Measurements from ENCODE around the gene VASH1.
"Not testable (repeated sequence)": the region's sequence is repeated elsewhere in the genome, so short reads cannot be mapped to it uniquely, and the experiment has no call there.

Gene VASH1

GRCh38 chr14:76761136-76761959 lies at the start of gene VASH1:
Gene VASH1, plus strand, starts transcription at chr14:76761468. Its CDS starts 1,354 bp downstream, at chr14:76762822.
- no peak for DNase-seq

GRCh38 chr14:76713121-76713520 lies 48.1 kb upstream of the VASH1 start:
- DNase-seq: no peak

- no peak for DNase-seq
Measured at GRCh38 chr14:76714470-76714869, 46.8 kb upstream of the VASH1 start.

GRCh38 chr14:76715101-76715500 lies 46.2 kb upstream of the VASH1 start:
- no peak for DNase-seq

- DNase-seq: no peak
Measured at GRCh38 chr14:76715511-76716081, 45.7 kb upstream of the VASH1 start.

GRCh38 chr14:76716285-76716684 lies 45.0 kb upstream of the VASH1 start:
- DNase-seq: no peak

GRCh38 chr14:76717508-76718290 lies 43.6 kb upstream of the VASH1 start:
- DNase-seq: no peak

- no peak for DNase-seq
Measured at GRCh38 chr14:76718306-76719040, 42.8 kb upstream of the VASH1 start.

- no peak for DNase-seq
Measured at GRCh38 chr14:76719666-76720065, 41.6 kb upstream of the VASH1 start.

GRCh38 chr14:76720382-76720813 lies 40.9 kb upstream of the VASH1 start:
- no peak for DNase-seq

- DNase-seq: not testable (repeated sequence)
Measured at GRCh38 chr14:76721506-76721905, 39.8 kb upstream of the VASH1 start.

- no peak for DNase-seq
Measured at GRCh38 chr14:76724651-76725550, 36.4 kb upstream of the VASH1 start.

- DNase-seq: no peak
Measured at GRCh38 chr14:76726551-76726970, 34.7 kb upstream of the VASH1 start.

- DNase-seq: no peak
Measured at GRCh38 chr14:76727384-76727783, 33.9 kb upstream of the VASH1 start.

- no peak for DNase-seq
Measured at GRCh38 chr14:76727901-76728300, 33.4 kb upstream of the VASH1 start.

- DNase-seq: no peak
Measured at GRCh38 chr14:76729258-76729657, 32.0 kb upstream of the VASH1 start.

GRCh38 chr14:76729953-76730505 lies 31.2 kb upstream of the VASH1 start:
- DNase-seq: no peak

- not testable (repeated sequence) for DNase-seq
Measured at GRCh38 chr14:76734501-76734900, 26.8 kb upstream of the VASH1 start.

- DNase-seq: no peak
Measured at GRCh38 chr14:76736514-76736913, 24.8 kb upstream of the VASH1 start.

- DNase-seq: no peak
Measured at GRCh38 chr14:76741074-76741473, 20.2 kb upstream of the VASH1 start.

- DNase-seq: no peak
Measured at GRCh38 chr14:76742185-76742584, 19.1 kb upstream of the VASH1 start.

- no peak for DNase-seq
Measured at GRCh38 chr14:76742966-76743365, 18.3 kb upstream of the VASH1 start.
